HepG2 (cell line): ENCODE results near the gene LSM5. TPM values are rescaled to one million over a fixed set of nuclear protein-coding genes. Genes with fewer than 3 reads are reported as not detected.

Source experiments
- ATAC-seq: fragments of 200-7000 bp; cut with Tn5 transposase; 3 replicates; pipeline ENCODE4 v1.9.1; 2020; ENCODE audit warnings: mild to moderate bottlenecking, moderate library complexity
- BruUV-seq: library from RNA; stranded (reverse); fragments of 400-500 nt; replicated peaks from 2 replicates; lab custom pipeline; 2021; lab: Mats Ljungman, UMichigan
- CTCF ChIA-PET: fragments of 300-600 bp; formaldehyde crosslinking; extraction: SDS; loops from one replicate; lab custom pipeline; 2021; ENCODE audit warnings: low total read pairs, inconsistent platforms, low intra/inter-chr PET ratio; lab: Yijun Ruan, JAX
- POLR2A ChIA-PET: fragments of 350-600 bp; sonication (Branson Sonifier 250); formaldehyde crosslinking; loops from one replicate; lab custom pipeline; 2020; ENCODE audit warnings: antibody characterized with exemption, inconsistent platforms; lab: Yijun Ruan, JAX
- DNase-seq: peaks from one replicate; pipeline ENCODE4 v3.0.0-alpha.2; 2015; ENCODE audit warnings: low spot score
- FAIRE-seq: peaks from 3 replicates; lab custom pipeline; 2011; peaks lifted over from hg19 to GRCh38; lab: Jason Lieb, UNC
- H2AFZ ChIP-seq: one replicate; pipeline ENCODE4 v1.6.1; 2011; ENCODE audit warnings: low read length, inconsistent platforms
- H3K27ac ChIP-seq: fragments of 300-600 bp; 3 replicates; pipeline ENCODE4 v1.8.0; 2011; ENCODE audit warnings: mixed run types, mild to moderate bottlenecking, mixed read lengths, low read length, inconsistent platforms; ENCODE audit not compliant: insufficient read depth; ENCODE audit errors: extremely low read length
- H3K27me3 ChIP-seq, 2 experiments: fragments of 200-600 bp in 1 of 2; 2 replicates in 1 of 2; 3 replicates in 1 of 2; pipeline versions ENCODE4 v1.6.0 to v1.8.0; 2011; ENCODE audit warnings: low read length in 2 of 2, mild to moderate bottlenecking in 2 of 2, moderate library complexity in 2 of 2, inconsistent platforms in 1 of 2; ENCODE audit not compliant: insufficient read depth in 2 of 2, control insufficient read depth in 1 of 2
- H3K36me3 ChIP-seq, 2 experiments: fragments of 200-600 bp in 1 of 2; replicated peaks in 1 of 2; 2 replicates in 1 of 2; 3 replicates in 1 of 2; pipeline versions ENCODE4 v1.5.1 to v1.8.0; 2011; ENCODE audit warnings: low read length in 2 of 2, inconsistent platforms in 1 of 2; ENCODE audit not compliant: insufficient read depth in 2 of 2, control insufficient read depth in 1 of 2
- H3K4me1 ChIP-seq: 2 replicates; pipeline ENCODE4 v1.5.1; 2012; ENCODE audit warnings: low read length, inconsistent platforms; ENCODE audit not compliant: insufficient read depth
- H3K4me2 ChIP-seq: 2 replicates; pipeline ENCODE4 v1.6.0; 2011; ENCODE audit warnings: low read depth, low read length, inconsistent platforms
- H3K4me3 ChIP-seq, 3 experiments: fragments of 200-600 bp in 1 of 3; sonication (generic), shearing (Covaris generic) in 1 of 3; replicated peaks in 1 of 3; 2 replicates each; pipeline ENCODE4 v1.5.1; 2011 to 2016; ENCODE audit warnings: low read length in 3 of 3, inconsistent platforms in 2 of 3, low read depth in 2 of 3, mild to moderate bottlenecking in 2 of 3, control low read depth in 1 of 3, mixed read lengths in 1 of 3; ENCODE audit not compliant: insufficient read depth in 1 of 3
- H3K79me2 ChIP-seq: one replicate; pipeline ENCODE4 v1.6.1; 2011; ENCODE audit warnings: low read length, inconsistent platforms; ENCODE audit not compliant: insufficient read depth
- H3K9ac ChIP-seq: 2 replicates; pipeline ENCODE4 v1.6.0; 2011; ENCODE audit warnings: mild to moderate bottlenecking, low read depth, low read length, inconsistent platforms; ENCODE audit not compliant: insufficient read depth
- H3K9me3 ChIP-seq: 2 replicates; pipeline ENCODE4 v1.5.1; 2012; ENCODE audit warnings: mild to moderate bottlenecking, low read length
- H4K20me1 ChIP-seq: 2 replicates; pipeline ENCODE4 v1.6.0; 2011; ENCODE audit warnings: inconsistent platforms, mild to moderate bottlenecking, low read length, moderate library complexity; ENCODE audit not compliant: insufficient read depth
- BCL6 ChIP-seq: IDR thresholded peaks from 2 replicates; pipeline ENCODE4 v1.6.1; 2016; ENCODE audit warnings: missing genetic modification reagents, missing compliant biosample characterization
- GATAD2A ChIP-seq: IDR thresholded peaks from 2 replicates; pipeline ENCODE4 v1.6.1; 2016
- GFI1 ChIP-seq: sonication (generic); formaldehyde crosslinking; IDR thresholded peaks from 2 replicates; pipeline ENCODE4 v1.5.0; 2020; ENCODE audit warnings: missing genetic modification reagents, mild to moderate bottlenecking, borderline replicate concordance
- HNF4A ChIP-seq: sonication (generic); formaldehyde crosslinking; IDR thresholded peaks from 2 replicates; pipeline ENCODE4 v1.4.0; 2020; ENCODE audit warnings: missing genetic modification reagents
- KDM5A ChIP-seq: fragments of 200-600 bp; sonication (generic); IDR thresholded peaks from 2 replicates; pipeline ENCODE4 v1.7.0; 2018; ENCODE audit warnings: antibody characterized with exemption, mild to moderate bottlenecking, low read length, borderline replicate concordance
- NCOA2 ChIP-seq: sonication (generic); formaldehyde crosslinking; IDR thresholded peaks from 2 replicates; pipeline ENCODE4 v1.8.0; 2022; ENCODE audit warnings: inconsistent platforms
- NFYB ChIP-seq: sonication (generic); formaldehyde crosslinking; IDR thresholded peaks from 2 replicates; pipeline ENCODE4 v1.4.0; 2020; ENCODE audit warnings: missing genetic modification reagents
- RBM22 ChIP-seq: fragments of 200-400 bp; formaldehyde crosslinking; optimal IDR thresholded peaks from 2 replicates; pipeline ENCODE3; 2017; ENCODE audit warnings: mild to moderate bottlenecking, low read length, moderate library complexity
- TAF1 ChIP-seq: sonication (generic); formaldehyde crosslinking; IDR thresholded peaks from 2 replicates; pipeline ENCODE4 v1.4.0; 2020; ENCODE audit warnings: missing genetic modification reagents
- ZBTB39 ChIP-seq: sonication (generic); formaldehyde crosslinking; IDR thresholded peaks from 2 replicates; pipeline ENCODE4 v1.5.0; 2020; ENCODE audit warnings: missing genetic modification reagents
- ZNF180 ChIP-seq: sonication (generic); formaldehyde crosslinking; IDR thresholded peaks from 2 replicates; pipeline ENCODE4 v1.4.0; 2020; ENCODE audit warnings: low read depth, missing genetic modification reagents, borderline replicate concordance
- ZNF282 ChIP-seq: fragments of 450-650 bp; IDR thresholded peaks from 2 replicates; pipeline ENCODE4 v1.6.1; 2018; ENCODE audit not compliant: partially characterized antibody
- ZNF710 ChIP-seq: sonication (generic); formaldehyde crosslinking; IDR thresholded peaks from 2 replicates; pipeline ENCODE4 v1.5.0; 2020; ENCODE audit warnings: mild to moderate bottlenecking, missing genetic modification reagents, borderline replicate concordance
- WGBS: methylation state at CpG from one replicate; pipeline ENCODE4 v1.1.6; 2017; ENCODE audit warnings: low lambda C conversion rate; 5-methylcytosine and 5-hydroxymethylcytosine counted together
- in situ Hi-C: cut with HindIII; loops from 2 replicates; pipeline ENCODE4 v1.10.0; 2017; ENCODE audit warnings: low pct_unique_long_range_greater_than_20kb; ENCODE audit not compliant: extremely low pct_ligation_motif_present
- intact Hi-C: fragments of 100-400 bp; cut with micrococcal nuclease; formaldehyde crosslinking; loops from one replicate; pipeline ENCODE4 v1.10.0; 2022; ENCODE audit not compliant: unreplicated experiment
- polyA plus RNA-seq, 8 experiments: library from polyadenylated mRNA; depleted of rRNA in 3 of 8; stranded (reverse) in 7 of 8; unstranded in 1 of 8; fragments of >200 nt; fragmentation: Illumina TruSeq in 4 of 8; extraction: Trizol in 4 of 8; gene quantifications; 2 replicates each; pipeline versions ENCODE4 v1.2.1 to v1.2.3, GENCODE V29; 2011 to 2016; ENCODE audit warnings: low read depth in 4 of 8, missing spikeins in 1 of 8, mixed read lengths in 1 of 8; ENCODE audit not compliant: insufficient read depth in 1 of 8
- total RNA-seq, 5 experiments: library from RNA; depleted of rRNA; stranded (reverse); fragments of >200 nt; fragmentation: Illumina TruSeq; extraction: Trizol; gene quantifications; 2 replicates each; pipeline ENCODE4 v1.2.3, GENCODE V29; 2016; ENCODE audit warnings: low read depth in 1 of 5

The LSM5 gene
- total and polyA plus RNA-seq, 2 of the 13 experiments (the other 11 are each of a cell fraction or from before 2014, with no cell fraction given): 30.3 to 183 TPM

GRCh38 chr7:32462977-32463376 is 27.2 kb downstream of the LSM5 start (continued):
- TF ChIP-seq ZNF710 (CRISPR knock-in tag): no peak
- no peak for TF ChIP-seq NFYB (CRISPR knock-in tag)
- TF ChIP-seq NCOA2 (CRISPR knock-in tag): no peak
- TF ChIP-seq ZNF282: no peak

GRCh38 chr7:32462451-32462850 is 27.7 kb downstream of the LSM5 start:
- DNase-seq (no peak), ATAC-seq (no peak), FAIRE-seq (no peak)
- H3K9me3 ChIP-seq: no peaks in the 10 kb centered on the region
- H3K4me3 ChIP-seq: no peak overlapping the region
- H3K27ac ChIP-seq: no peak overlapping the region
- TF ChIP-seq RBM22: no peak
- no peak overlapping the region for H3K9ac ChIP-seq
- H3K4me2 ChIP-seq: no peak overlapping the region
- no peaks in the 10 kb centered on the region for H3K79me2 ChIP-seq
- peaks cover 20% of the 10 kb centered on the region for H3K4me1 ChIP-seq
- ChIA-PET POLR2A (no interaction called here), CTCF (no interaction called here)
- no peaks in the 10 kb centered on the region for H3K36me3 ChIP-seq
- no peaks in the 10 kb centered on the region for H4K20me1 ChIP-seq
- H3K27me3 ChIP-seq: no peaks in the 10 kb centered on the region
- in situ Hi-C loops (no loop called here), intact Hi-C loops (no loop called here)
- no TSS peak for BruUV-seq
- no peak overlapping the region for H2AFZ ChIP-seq

- in situ Hi-C loops: no loop called here
- Histone ChIP-seq H3K27me3 (no peaks in the 10 kb centered on the region), H3K79me2 (no peaks in the 10 kb centered on the region), H3K4me3 (no peak overlapping the region), H3K4me2 (peak overlapping the region; percentile 29; the same call in 1 of the 2 replicates), H3K9me3 (no peaks in the 10 kb centered on the region), H3K4me1 (peaks cover 20% of the 10 kb centered on the region), H3K27ac (no peak overlapping the region), H2AFZ (no peak overlapping the region), H4K20me1 (no peaks in the 10 kb centered on the region), H3K36me3 (no peaks in the 10 kb centered on the region), H3K9ac (no peak overlapping the region)
- BruUV-seq: no TSS peak
- intact Hi-C loops: no loop called here
- ATAC-seq (peak; percentile 52; the same call in 2 of the 3 replicates), FAIRE-seq (no peak), DNase-seq (no peak)
- TF ChIP-seq GFI1 (CRISPR knock-in tag) (0 out of 2 replicates have a peak, but pooled peaks have one; percentile 18), GATAD2A (CRISPR knock-in tag) (0 out of 2 replicates have a peak, but pooled peaks have one; percentile 15), TAF1 (CRISPR knock-in tag) (no peak), BCL6 (peak; percentile 27; the same call in 1 of the 2 replicates), ZBTB39 (CRISPR knock-in tag) (peak; percentile 70; the same call in 1 of the 2 replicates), ZNF180 (no peak), KDM5A (no peak), HNF4A (CRISPR knock-in tag) (peak; percentile 51)
- POLR2A ChIA-PET: no interaction called here
- WGBS: 14% methylated on average over 1 of the region's 2 CpGs
- CTCF ChIA-PET: no interaction called here
Observed at GRCh38 chr7:32461484-32461883, 28.7 kb downstream of the LSM5 start.
